IMR-90 (cell line): ENCODE results near the gene CARS2. TPM values are rescaled to one million over a fixed set of nuclear protein-coding genes. Genes with fewer than 3 reads are reported as not detected.

Experiments
- ATAC-seq: fragments of 200-7000 bp; cut with Tn5 transposase; 2 replicates; pipeline ENCODE4 v1.9.1; 2020; ENCODE audit warnings: low read depth, mild to moderate bottlenecking, moderate library complexity
- BruUV-seq: library from RNA; stranded (reverse); fragments of 400-500 nt; replicated peaks from 2 replicates; lab custom pipeline; 2021; lab: Mats Ljungman, UMichigan
- CTCF ChIA-PET: fragments of 300-600 bp; formaldehyde crosslinking; extraction: SDS; loops from one replicate; lab custom pipeline; 2021; ENCODE audit warnings: antibody characterized with exemption; lab: Yijun Ruan, JAX
- POLR2A ChIA-PET: fragments of 300-600 bp; sonication (Branson Sonifier 250); formaldehyde crosslinking; loops from one replicate; lab custom pipeline; 2022; ENCODE audit warnings: antibody characterized with exemption; ENCODE audit not compliant: unreplicated experiment; lab: Charles Lee
- DNase-seq: peaks from one replicate; pipeline ENCODE4 v3.0.0; 2013
- H2AFZ ChIP-seq: replicated peaks from 2 replicates; pipeline ENCODE3; 2013; ENCODE audit warnings: low read length, mild to moderate bottlenecking; ENCODE audit not compliant: poor library complexity
- H2AK5ac ChIP-seq: 2 replicates; pipeline ENCODE4 v1.6.1; 2013; ENCODE audit warnings: low read depth, low read length, inconsistent platforms
- H2AK9ac ChIP-seq: replicated peaks from 2 replicates; pipeline ENCODE3; 2013; ENCODE audit warnings: mild to moderate bottlenecking, low read depth, low read length, moderate library complexity; ENCODE audit not compliant: poor library complexity
- H2BK120ac ChIP-seq: 2 replicates; pipeline ENCODE4 v1.6.1; 2013; ENCODE audit warnings: low read depth, low read length, inconsistent platforms
- H2BK15ac ChIP-seq: 3 replicates; pipeline ENCODE4 v1.6.1; 2013; ENCODE audit warnings: low read depth, low read length, inconsistent platforms
- H2BK20ac ChIP-seq: 2 replicates; pipeline ENCODE4 v1.6.1; 2013; ENCODE audit warnings: low read depth, mild to moderate bottlenecking, inconsistent platforms, low read length, moderate library complexity
- H2BK5ac ChIP-seq: 2 replicates; pipeline ENCODE4 v1.6.1; 2013; ENCODE audit warnings: mild to moderate bottlenecking, low read depth, low read length, inconsistent platforms; ENCODE audit not compliant: poor library complexity, severe bottlenecking
- H3K14ac ChIP-seq: replicated peaks from 2 replicates; pipeline ENCODE4 v1.6.1; 2013; ENCODE audit warnings: low read depth, low read length, inconsistent platforms
- H3K18ac ChIP-seq: 2 replicates; pipeline ENCODE4 v1.6.1; 2013; ENCODE audit warnings: low read depth, low read length, control low read depth
- H3K23ac ChIP-seq: 2 replicates; pipeline ENCODE4 v1.6.1; 2013; ENCODE audit warnings: low read depth, low read length, inconsistent platforms
- H3K27ac ChIP-seq: 2 replicates; pipeline ENCODE4 v1.5.1; 2013; ENCODE audit warnings: mild to moderate bottlenecking, control low read depth, low read length; ENCODE audit not compliant: insufficient read depth
- H3K27me3 ChIP-seq: 2 replicates; pipeline ENCODE4 v1.6.1; 2013; ENCODE audit warnings: low read length; ENCODE audit not compliant: control insufficient read depth, insufficient read depth
- H3K36me3 ChIP-seq: 2 replicates; pipeline ENCODE4 v1.6.1; 2013; ENCODE audit warnings: low read length, mixed read lengths; ENCODE audit not compliant: control insufficient read depth, insufficient read depth
- H3K4ac ChIP-seq: 2 replicates; pipeline ENCODE4 v1.6.1; 2013; ENCODE audit warnings: low read depth, low read length, inconsistent platforms
- H3K4me1 ChIP-seq: 2 replicates; pipeline ENCODE4 v1.6.1; 2013; ENCODE audit warnings: low read length, mixed read lengths; ENCODE audit not compliant: control insufficient read depth, insufficient read depth
- H3K4me2 ChIP-seq: 2 replicates; pipeline ENCODE4 v1.6.1; 2013; ENCODE audit warnings: low read depth, mild to moderate bottlenecking, control low read depth, low read length, moderate library complexity
- H3K4me3 ChIP-seq: 2 replicates; pipeline ENCODE4 v1.5.1; 2013; ENCODE audit warnings: low read depth, mild to moderate bottlenecking, control low read depth, low read length, moderate library complexity; ENCODE audit not compliant: insufficient read depth
- H3K56ac ChIP-seq: 2 replicates; pipeline ENCODE4 v1.6.1; 2013; ENCODE audit warnings: low read length, inconsistent platforms; ENCODE audit not compliant: insufficient read depth; ENCODE audit errors: extremely low read depth
- H3K79me1 ChIP-seq, 2 experiments: 2 replicates each; pipeline ENCODE4 v1.6.1; 2013; ENCODE audit warnings: low read length in 2 of 2, inconsistent platforms in 1 of 2, low read depth in 1 of 2
- H3K9ac ChIP-seq: 2 replicates; pipeline ENCODE4 v1.6.1; 2013; ENCODE audit warnings: low read depth, low read length, control low read depth
- H3K9me1 ChIP-seq: 2 replicates; pipeline ENCODE4 v1.6.1; 2013; ENCODE audit warnings: low read length, inconsistent platforms; ENCODE audit not compliant: insufficient read depth
- H3K9me3 ChIP-seq: 2 replicates; pipeline ENCODE4 v1.6.1; 2013; ENCODE audit warnings: low read length; ENCODE audit not compliant: control insufficient read depth, insufficient read depth
- H4K20me1 ChIP-seq: 2 replicates; pipeline ENCODE4 v1.6.1; 2013; ENCODE audit warnings: low read length, inconsistent platforms; ENCODE audit not compliant: insufficient read depth
- H4K5ac ChIP-seq: 2 replicates; pipeline ENCODE4 v1.6.1; 2013; ENCODE audit warnings: mild to moderate bottlenecking, low read depth, low read length, control low read depth
- H4K8ac ChIP-seq, 2 experiments: 2 replicates each; pipeline ENCODE4 v1.6.1; 2013; ENCODE audit warnings: low read depth in 2 of 2, low read length in 2 of 2, control low read depth in 1 of 2, inconsistent platforms in 1 of 2
- H4K91ac ChIP-seq: 2 replicates; pipeline ENCODE4 v1.6.1; 2013; ENCODE audit warnings: low read depth, low read length, inconsistent platforms; ENCODE audit not compliant: insufficient read depth
- MAZ ChIP-seq: IDR thresholded peaks from 2 replicates; pipeline ENCODE4 v1.6.1; 2012; ENCODE audit warnings: low read depth, mild to moderate bottlenecking, low read length, improper control_type of control experiment, moderate library complexity, borderline replicate concordance
- MXI1 ChIP-seq: IDR thresholded peaks from 2 replicates; pipeline ENCODE4 v1.6.1; 2012; ENCODE audit warnings: low read depth, mild to moderate bottlenecking, low read length, moderate library complexity, borderline replicate concordance
- WGBS, 2 experiments: methylation state at CpG; one replicate each; pipeline versions ENCODE4 v1.1.5 to v1.1.7; 2013; ENCODE audit warnings: missing lambda C conversion rate in 2 of 2; ENCODE audit not compliant: insufficient read length in 1 of 2; ENCODE audit errors: extremely low coverage in 2 of 2; 5-methylcytosine and 5-hydroxymethylcytosine counted together
- dilution Hi-C: fragments of 300-500 bp; cut with HindIII; formaldehyde crosslinking; loops from one replicate; pipeline ENCODE4 v1.14.3; 2018; ENCODE audit warnings: low sequenced_read_pairs; ENCODE audit not compliant: unreplicated experiment
- in situ Hi-C: fragments of 300-500 bp; cut with MboI; formaldehyde crosslinking; loops from 3 replicates; pipeline ENCODE4 v1.14.3; 2019; ENCODE audit warnings: low sequenced_read_pairs, inconsistent platforms, mixed read lengths
- intact Hi-C: fragments of 100-400 bp; cut with micrococcal nuclease; formaldehyde crosslinking; loops from 2 replicates; pipeline ENCODE4 v1.10.0; 2022
- polyA plus RNA-seq, 3 experiments: library from polyadenylated mRNA; depleted of rRNA; stranded (reverse); fragments of >200 nt; gene quantifications; 2 replicates each; pipeline ENCODE4 v1.2.3, GENCODE V29; 2012; ENCODE audit warnings: low replicate concordance in 1 of 3
- total RNA-seq: library from RNA; depleted of rRNA; stranded (reverse); fragments of >200 nt; gene quantifications from 2 replicates; pipeline ENCODE4 v1.2.3, GENCODE V29; 2012

The CARS2 gene
- total and polyA plus RNA-seq, 2 of the 4 experiments (the other 2 are of a cell fraction): 76.2 to 76.4 TPM

DNA sequence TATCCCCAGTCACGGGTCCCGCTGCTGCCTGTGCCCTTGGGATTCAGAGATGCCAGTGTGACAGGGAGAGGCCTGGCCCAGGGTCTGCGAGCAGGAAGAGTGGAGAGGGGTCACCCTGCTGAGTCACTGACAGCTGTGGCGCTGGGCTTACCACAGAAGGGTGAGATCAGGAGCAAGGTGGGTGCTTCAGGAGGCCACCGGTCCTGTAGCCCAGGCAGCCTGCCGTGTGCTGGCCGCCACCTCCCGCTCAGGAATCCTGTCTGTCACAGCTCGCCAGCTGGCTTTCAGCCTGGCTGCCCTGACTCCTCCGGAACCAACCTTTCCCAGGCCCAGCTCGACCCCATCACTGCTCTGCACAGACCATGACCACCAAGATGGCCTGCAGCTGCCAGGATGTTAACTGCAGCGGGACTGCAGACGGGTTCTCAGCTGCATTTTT, 65.3 kb downstream of the CARS2 start:
- Histone ChIP-seq H2BK20ac (no peak overlapping the region), H3K9ac (no peak overlapping the region), H4K20me1 (peaks cover 30% of the 10 kb centered on the region), H3K36me3 (peaks cover 80% of the 10 kb centered on the region), H4K8ac (no peak overlapping the region), H4K5ac (no peak overlapping the region), H3K79me1 (peaks cover 5 to 36% of the 10 kb centered on the region in 2 experiments; a peak in 3 of 4 replicates), H4K91ac (no peak overlapping the region), H3K27me3 (no peaks in the 10 kb centered on the region), H3K4me1 (peaks cover 8% of the 10 kb centered on the region; the same call in 1 of the 2 replicates), H2BK15ac (no peak overlapping the region), H3K56ac (no peak overlapping the region), H3K4ac (no peak overlapping the region), H3K9me3 (no peaks in the 10 kb centered on the region), H2BK5ac (no peak overlapping the region), H3K27ac (no peak overlapping the region), H2AK9ac (no peak overlapping the region), H3K4me2 (no peak overlapping the region), H3K18ac (no peak overlapping the region), H3K4me3 (no peak overlapping the region), H3K9me1 (peaks cover 10% of the 10 kb centered on the region), H3K23ac (no peak overlapping the region), H2AFZ (peak overlapping the region; percentile 15), H2BK120ac (no peak overlapping the region), H2AK5ac (no peak overlapping the region), H3K14ac (no peak overlapping the region)
- ATAC-seq: no peak; the same call in 1 of the 2 replicates
- no peak for TF ChIP-seq MXI1
- TF ChIP-seq MAZ: no peak
- intact Hi-C loops: no loop called here
- dilution Hi-C loops: no loop called here
- CTCF ChIA-PET: no interaction called here
- peak; percentile 60 for DNase-seq
- POLR2A ChIA-PET: interaction anchor here (0.6 kb wide), 1 partner anchor 37 kb away, joined by 4 read pairs; no protein-coding TSS in a partner anchor
- in situ Hi-C loops: no loop called here
- WGBS, 2 experiments: 77% methylated on average over 10 of the region's 13 CpGs; no CpG with 5 or more reads in 1 of the 2 experiments
- no TSS peak for BruUV-seq
